Vagina (tissue), 2 donors: ENCODE measurements around the gene SGCD. TPM values are rescaled to one million over a fixed set of nuclear protein-coding genes. Genes with fewer than 3 reads are reported as not detected.

Source experiments
- DNase-seq, 2 donors: peaks; one replicate each; pipeline ENCODE4 v3.0.0-alpha.2; 2017; ENCODE audit errors: extremely low spot score in 2 of 2
- H3K27ac ChIP-seq: fragments of 200-600 bp; sonication (generic); one replicate; pipeline ENCODE4 v1.5.1; 2019
- H3K27me3 ChIP-seq: fragments of 200-600 bp; sonication (generic); one replicate; pipeline ENCODE4 v1.5.1; 2019
- H3K36me3 ChIP-seq, 2 donors: fragments of 200-600 bp; sonication (generic); one replicate each; pipeline ENCODE4 v1.5.1; 2017 to 2019
- H3K4me1 ChIP-seq: fragments of 200-600 bp; sonication (generic); one replicate; pipeline ENCODE4 v1.5.1; 2019
- H3K4me3 ChIP-seq, 2 donors: fragments of 200-600 bp; sonication (generic); 1 replicate in 1 of 2; 2 replicates in 1 of 2; pipeline ENCODE4 v1.5.1; 2016 to 2019
- H3K9me3 ChIP-seq: fragments of 200-600 bp; sonication (generic); one replicate; pipeline ENCODE4 v1.5.1; 2019
- CTCF ChIP-seq, 3 experiments: fragments of 450-650 bp in 2 of 3; fragments of 200-600 bp in 1 of 3; sonication (generic) in 1 of 3; IDR thresholded peaks; one replicate each; pipeline ENCODE4 v1.5.1; 2017 to 2019; ENCODE audit warnings: antibody characterized with exemption in 3 of 3, mild to moderate bottlenecking in 2 of 3, moderate library complexity in 2 of 3
- POLR2A ChIP-seq, 2 donors: fragments of 450-650 bp; IDR thresholded peaks; one replicate each; pipeline ENCODE4 v1.6.1; 2017; ENCODE audit warnings: antibody characterized with exemption in 2 of 2, mild to moderate bottlenecking in 2 of 2, moderate library complexity in 2 of 2
- POLR2AphosphoS5 ChIP-seq, 2 donors: sonication (generic); formaldehyde crosslinking; IDR thresholded peaks; one replicate each; pipeline ENCODE4 v1.9.0; 2017; ENCODE audit warnings: antibody characterized with exemption in 2 of 2, mild to moderate bottlenecking in 2 of 2, low read depth in 1 of 2; ENCODE audit not compliant: insufficient read depth in 1 of 2
- intact Hi-C: fragments of 100-400 bp; cut with DNase I; formaldehyde crosslinking; loops from one replicate; pipeline ENCODE4 v1.15.1; 2023
- total RNA-seq: library from RNA; depleted of rRNA; stranded (reverse); fragments of >200 nt; gene quantifications from one replicate; pipeline ENCODE4 v1.2.3, GENCODE V29; 2016

SGCD gene
- total RNA-seq, 1 donor from 2014 or later, result 6.9 TPM

GRCh38 chr5:156339139-156339841, 12.3 kb downstream of the SGCD start:
- H3K27me3 ChIP-seq, result no peaks in the 10 kb centered on the region
- intact Hi-C loops, result no loop called here
- H3K27ac ChIP-seq, result no peak overlapping the region
- no peaks in the 10 kb centered on the region for H3K36me3 ChIP-seq
- H3K4me3 ChIP-seq, result no peak overlapping the region
- no peaks in the 10 kb centered on the region for H3K9me3 ChIP-seq
- DNase-seq, result no peak
- H3K4me1 ChIP-seq, result no peaks in the 10 kb centered on the region
- TF ChIP-seq POLR2A (IDR thresholded peaks at IDR 0.05), result no peak

- H3K27ac ChIP-seq, result no peak overlapping the region
- H3K4me1 ChIP-seq, result no peaks in the 10 kb centered on the region
- intact Hi-C loops, result no loop called here
- TF ChIP-seq POLR2AphosphoS5 (IDR thresholded peaks at IDR 0.05; ENCODE audit: insufficient read depth in 1 of 2, low read depth in 1 of 2) (no peak), POLR2A (IDR thresholded peaks at IDR 0.05) (no peak), CTCF (IDR thresholded peaks at IDR 0.05) (no peak)
- no peaks in the 10 kb centered on the region for H3K36me3 ChIP-seq
- H3K27me3 ChIP-seq, result no peaks in the 10 kb centered on the region
- no peak for DNase-seq
- H3K9me3 ChIP-seq, result no peaks in the 10 kb centered on the region
- H3K4me3 ChIP-seq, result no peak overlapping the region
These were observed 13.9 kb downstream of the SGCD start for GRCh38 chr5:156340893-156341292.

GRCh38 chr5:156350256-156350655, 23.3 kb downstream of the SGCD start:
- intact Hi-C loops, result no loop called here
- TF ChIP-seq CTCF (IDR thresholded peaks at IDR 0.05), result no peak
- TF ChIP-seq POLR2AphosphoS5 (IDR thresholded peaks at IDR 0.05; ENCODE audit: insufficient read depth in 1 of 2, low read depth in 1 of 2), result no peak
- TF ChIP-seq POLR2A (IDR thresholded peaks at IDR 0.05), result no peak
- no peaks in the 10 kb centered on the region for H3K36me3 ChIP-seq

GRCh38 chr5:156351423-156351822, 24.5 kb downstream of the SGCD start:
- H3K4me3 ChIP-seq, result no peak overlapping the region
- TF ChIP-seq CTCF (IDR thresholded peaks at IDR 0.05) (no peak), POLR2AphosphoS5 (IDR thresholded peaks at IDR 0.05; ENCODE audit: insufficient read depth in 1 of 2, low read depth in 1 of 2) (no peak), POLR2A (IDR thresholded peaks at IDR 0.05) (no peak)
- no peaks in the 10 kb centered on the region for H3K9me3 ChIP-seq
- no peak for DNase-seq
- H3K4me1 ChIP-seq, result no peaks in the 10 kb centered on the region
- H3K27ac ChIP-seq, result no peak overlapping the region
- H3K27me3 ChIP-seq, result no peaks in the 10 kb centered on the region
- H3K36me3 ChIP-seq, result no peaks in the 10 kb centered on the region
- intact Hi-C loops, result no loop called here

More at GRCh38 chr5:156350256-156350655, 23.3 kb downstream of the SGCD start:
- Histone ChIP-seq H3K27ac (no peak overlapping the region), H3K4me1 (no peaks in the 10 kb centered on the region), H3K9me3 (no peaks in the 10 kb centered on the region), H3K27me3 (no peaks in the 10 kb centered on the region), H3K4me3 (no peak overlapping the region)
- no peak for DNase-seq

GRCh38 chr5:156354571-156354970, 27.6 kb downstream of the SGCD start:
- no peaks in the 10 kb centered on the region for H3K4me1 ChIP-seq
- TF ChIP-seq CTCF (IDR thresholded peaks at IDR 0.05) (no peak), POLR2AphosphoS5 (IDR thresholded peaks at IDR 0.05; ENCODE audit: insufficient read depth in 1 of 2, low read depth in 1 of 2) (no peak), POLR2A (IDR thresholded peaks at IDR 0.05) (no peak)
- no peaks in the 10 kb centered on the region for H3K27me3 ChIP-seq
- intact Hi-C loops, result no loop called here
- no peaks in the 10 kb centered on the region for H3K36me3 ChIP-seq
- no peak overlapping the region for H3K27ac ChIP-seq
- H3K4me3 ChIP-seq, result no peak overlapping the region
- no peak for DNase-seq
- no peaks in the 10 kb centered on the region for H3K9me3 ChIP-seq
